Fibroblast of the aortic adventitia (primary cell): Measurements from ENCODE around the gene MAGI3. TPM values are rescaled to one million over a fixed set of nuclear protein-coding genes. Genes with fewer than 3 reads are reported as not detected.
"Not testable (repeated sequence)": the region's sequence is repeated elsewhere in the genome, so short reads cannot be mapped to it uniquely, and the experiment has no call there.

ENCODE experiments used
- DNase-seq: peaks from one replicate; pipeline ENCODE4 v3.0.0-alpha.2; 2010; ENCODE audit warnings: low read depth
- H3K4me3 ChIP-seq: 2 replicates; pipeline ENCODE4 v1.5.1; 2011; ENCODE audit warnings: low read depth, mild to moderate bottlenecking, control low read depth, low read length, moderate library complexity
- total RNA-seq: library from RNA; depleted of rRNA; stranded (reverse); fragments of >200 nt; gene quantifications from 2 replicates; pipeline ENCODE4 v1.2.3, GENCODE V29; 2012; ENCODE audit warnings: low replicate concordance
- TF ChIP-seq, protein P1 (sequence below): IDR thresholded peaks from 2 replicates; pipeline ENCODE4 v1.5.1; 2011; ENCODE audit warnings: mild to moderate bottlenecking, low read length, control low read depth, inconsistent platforms; ENCODE audit not compliant: insufficient read depth

Gene MAGI3
- total RNA-seq, 1 donor = 16.1 TPM

DNA sequence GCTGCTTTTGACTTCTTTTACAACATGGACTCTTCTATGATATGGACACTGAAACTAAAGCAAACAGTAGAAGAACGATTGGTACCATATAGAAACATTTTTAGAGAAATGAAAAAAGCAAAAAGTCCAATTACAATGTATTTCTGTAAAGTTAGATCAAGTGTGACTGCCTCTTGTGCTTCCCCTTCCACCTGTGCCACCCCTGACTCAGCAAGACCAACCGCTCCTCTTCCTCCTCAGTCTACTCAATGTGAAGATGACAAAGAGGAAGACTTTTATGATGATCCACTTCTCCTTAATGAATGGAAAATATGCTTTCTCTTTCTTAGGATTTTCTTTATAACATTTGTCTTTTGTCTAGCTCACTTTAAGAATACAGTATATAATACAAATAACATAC, 302.0 kb downstream of the MAGI3 start:
- TF ChIP-seq, protein P1, sequence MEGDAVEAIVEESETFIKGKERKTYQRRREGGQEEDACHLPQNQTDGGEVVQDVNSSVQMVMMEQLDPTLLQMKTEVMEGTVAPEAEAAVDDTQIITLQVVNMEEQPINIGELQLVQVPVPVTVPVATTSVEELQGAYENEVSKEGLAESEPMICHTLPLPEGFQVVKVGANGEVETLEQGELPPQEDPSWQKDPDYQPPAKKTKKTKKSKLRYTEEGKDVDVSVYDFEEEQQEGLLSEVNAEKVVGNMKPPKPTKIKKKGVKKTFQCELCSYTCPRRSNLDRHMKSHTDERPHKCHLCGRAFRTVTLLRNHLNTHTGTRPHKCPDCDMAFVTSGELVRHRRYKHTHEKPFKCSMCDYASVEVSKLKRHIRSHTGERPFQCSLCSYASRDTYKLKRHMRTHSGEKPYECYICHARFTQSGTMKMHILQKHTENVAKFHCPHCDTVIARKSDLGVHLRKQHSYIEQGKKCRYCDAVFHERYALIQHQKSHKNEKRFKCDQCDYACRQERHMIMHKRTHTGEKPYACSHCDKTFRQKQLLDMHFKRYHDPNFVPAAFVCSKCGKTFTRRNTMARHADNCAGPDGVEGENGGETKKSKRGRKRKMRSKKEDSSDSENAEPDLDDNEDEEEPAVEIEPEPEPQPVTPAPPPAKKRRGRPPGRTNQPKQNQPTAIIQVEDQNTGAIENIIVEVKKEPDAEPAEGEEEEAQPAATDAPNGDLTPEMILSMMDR = no peak
- no peak overlapping the region for H3K4me3 ChIP-seq
- no peak for DNase-seq

DNA sequence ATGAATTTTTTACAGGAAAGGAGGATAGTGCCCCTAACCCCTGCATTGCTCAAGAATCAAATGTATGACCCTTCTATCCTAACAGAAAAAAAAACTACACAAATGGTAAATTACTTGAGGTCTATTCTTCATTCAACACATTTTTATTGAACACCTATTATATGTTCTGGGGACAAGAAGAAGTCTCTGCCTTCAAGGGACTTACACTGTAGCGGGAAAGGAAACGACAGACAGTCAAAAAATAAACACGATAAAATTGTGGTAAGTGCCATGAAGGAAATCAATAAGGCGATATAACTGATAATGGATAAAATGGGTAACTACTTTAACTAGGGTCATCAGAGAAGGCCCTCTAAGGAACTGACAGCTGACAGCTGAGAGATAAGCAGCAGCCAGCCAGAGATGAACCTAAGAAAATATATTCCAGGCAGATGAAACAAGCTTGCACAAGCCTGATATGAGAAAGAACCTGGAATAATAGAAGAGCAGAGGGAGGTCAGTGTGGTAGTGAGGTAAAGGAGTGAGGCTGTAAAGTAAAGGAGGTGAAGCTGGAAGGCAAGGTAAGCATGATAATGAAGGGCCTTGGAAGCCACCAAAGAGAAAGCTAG, 302.6 kb downstream of the MAGI3 start:
- DNase-seq = no peak
- TF ChIP-seq, protein P1 = no peak

DNA sequence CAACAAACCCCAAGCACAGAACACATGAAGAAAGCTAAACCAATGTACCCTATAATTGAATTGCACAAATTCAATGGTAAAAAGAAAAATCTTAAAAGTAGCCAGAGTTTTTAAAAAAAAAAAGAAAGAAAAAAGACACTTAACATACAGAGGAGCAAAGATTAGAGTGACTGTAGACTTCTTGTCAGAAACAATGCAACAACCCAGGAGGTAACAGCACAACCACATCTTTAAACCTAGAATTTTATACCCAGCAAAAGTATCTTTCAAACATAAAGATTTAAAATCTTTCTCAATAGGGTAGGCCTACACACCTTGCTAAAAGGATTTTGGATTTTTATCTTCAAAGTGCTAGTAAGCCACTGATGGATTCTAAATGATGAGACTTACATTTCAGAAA, 304.6 kb downstream of the MAGI3 start:
- no peak for DNase-seq
- TF ChIP-seq, protein P1 = no peak
- no peak overlapping the region for H3K4me3 ChIP-seq

More for the DNA sequence above, 302.6 kb downstream of the MAGI3 start:
- H3K4me3 ChIP-seq = no peak overlapping the region

DNA sequence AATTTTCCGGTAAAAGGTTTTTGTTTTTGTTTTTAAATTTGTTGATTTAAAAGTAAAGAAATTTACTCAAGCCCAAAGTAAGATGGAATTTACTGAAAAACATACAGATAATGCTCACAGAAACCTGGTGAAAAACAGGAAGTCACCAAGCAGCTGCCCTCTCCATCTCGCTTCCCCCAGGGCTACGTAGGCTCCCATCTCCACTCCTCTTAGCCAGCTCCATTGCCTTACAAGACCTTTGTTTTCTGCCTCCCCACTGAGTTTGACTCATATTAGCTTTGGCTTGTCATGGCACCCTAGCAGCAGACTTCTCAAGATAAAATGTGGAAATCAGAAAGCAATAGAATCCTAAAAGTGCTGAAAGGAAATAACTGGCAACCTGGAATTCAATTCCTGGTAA, 311.1 kb downstream of the MAGI3 start:
- TF ChIP-seq, protein P1 = no peak
- no peak for DNase-seq
- H3K4me3 ChIP-seq = no peak overlapping the region

DNA sequence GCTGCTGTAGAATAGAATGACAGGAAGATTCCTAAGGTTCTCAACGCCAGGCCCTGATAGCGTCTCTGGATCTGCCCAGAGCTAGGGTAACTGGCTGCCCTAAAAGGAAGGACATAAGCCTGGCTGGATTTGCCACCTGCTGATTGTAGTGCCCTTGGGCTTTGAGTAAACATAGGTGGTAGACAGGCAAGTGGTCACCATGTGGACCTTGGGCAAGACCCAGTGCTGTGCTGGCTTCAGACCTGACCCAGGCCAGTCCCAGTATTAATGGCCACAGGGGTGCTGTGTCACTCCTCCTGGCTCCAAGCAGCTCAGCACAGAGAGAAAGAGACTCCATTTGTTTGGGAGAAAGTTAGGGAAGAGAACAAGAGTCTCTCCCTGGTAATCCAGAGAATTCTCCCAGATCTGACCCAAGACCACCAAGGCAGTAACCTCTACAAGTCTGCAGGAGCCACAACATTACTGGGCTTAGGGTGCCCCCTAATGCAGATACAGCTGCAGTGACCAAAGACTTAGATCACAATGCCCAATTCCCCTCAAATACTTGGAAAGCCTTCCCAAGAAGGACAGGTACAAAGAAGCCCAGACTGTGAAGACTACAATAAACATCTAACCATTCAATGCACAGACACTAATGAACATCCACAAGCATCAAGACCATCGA, 324.4 kb downstream of the MAGI3 start:
- DNase-seq = peak; percentile 6
- H3K4me3 ChIP-seq = no peak overlapping the region
- TF ChIP-seq, protein P1 = no peak

DNA sequence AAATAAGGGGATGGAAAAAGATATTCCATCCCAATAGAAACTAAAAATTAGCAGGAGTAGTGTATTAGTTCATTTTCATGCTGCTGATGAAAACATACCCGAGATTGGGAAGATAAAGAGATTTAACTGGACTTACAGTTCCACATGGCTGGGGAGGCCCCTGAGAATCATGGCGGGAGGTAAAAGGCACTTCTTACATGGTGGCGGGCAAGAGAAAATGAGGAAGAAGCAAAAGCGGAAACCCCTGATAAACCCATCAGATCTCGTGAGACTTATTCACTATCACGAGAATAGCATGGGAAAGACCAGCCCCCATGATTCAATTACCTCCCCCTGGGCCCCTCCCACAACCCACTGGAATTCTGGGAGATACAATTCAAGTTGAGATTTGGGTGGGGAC, 327.2 kb downstream of the MAGI3 start:
- H3K4me3 ChIP-seq, DNase-seq: not testable (repeated sequence)

DNA sequence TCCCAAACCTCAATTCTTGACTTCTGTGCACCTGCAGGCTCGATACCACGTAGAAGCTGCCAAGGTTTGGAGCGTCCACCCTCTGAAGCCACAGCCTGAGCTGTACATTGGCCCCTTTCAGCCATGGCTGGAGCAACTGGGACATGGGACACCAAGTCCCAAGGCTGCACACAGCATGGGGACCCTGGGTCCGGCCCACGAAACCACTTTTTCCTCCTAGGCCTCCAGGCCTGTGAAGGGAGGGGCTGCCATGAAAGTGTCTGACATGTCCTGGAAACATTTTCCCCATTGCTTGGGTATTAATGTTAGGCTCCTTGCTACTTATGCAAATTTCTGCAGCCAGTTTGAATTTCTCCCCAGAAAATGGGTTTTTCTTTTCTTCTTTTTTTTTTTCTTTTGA, 328.3 kb downstream of the MAGI3 start:
- not testable (repeated sequence) for DNase-seq, H3K4me3 ChIP-seq

DNA sequence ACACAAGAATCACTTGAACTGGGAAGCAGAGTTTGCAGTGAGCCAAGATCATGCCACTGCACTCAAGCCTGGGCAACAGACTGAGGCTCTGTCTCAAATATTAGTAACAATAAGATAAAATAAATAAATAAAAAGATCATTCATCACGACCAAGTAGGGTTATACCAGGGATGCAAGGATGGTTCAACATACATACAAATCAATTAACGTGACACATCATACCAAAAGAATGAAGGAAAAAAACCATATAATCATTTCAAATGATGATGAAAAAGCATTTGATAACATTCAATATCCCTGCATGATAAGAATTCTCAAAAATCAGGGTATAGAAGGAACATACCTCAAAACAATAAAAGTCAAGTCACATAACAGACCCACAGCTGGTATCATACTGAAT, 330.7 kb downstream of the MAGI3 start:
- no peak overlapping the region for H3K4me3 ChIP-seq
- TF ChIP-seq, protein P1 = no peak
- DNase-seq = no peak
